ENCODE measurements around the gene SPAG8. TPM values are rescaled to one million over a fixed set of nuclear protein-coding genes. Genes with fewer than 3 reads are reported as not detected.
A peak's percentile ranks its signal among the peaks of the same experiment; 100 is the strongest.

SPAG8 gene
- total and polyA plus RNA-seq, 10 donors: 1.1 to 4.5 (median 2.0) TPM

GRCh38 chr9:35781066-35781465, 31.0 kb downstream of the SPAG8 start:
- WGBS, 5 donors: 75 to 89% (median 79%) methylated on average over 2 of the region's 2 CpGs
- intact Hi-C loops (cut with DNase I; ENCODE audit: low total_unique reads): no loop called here

GRCh38 chr9:35778496-35778895, 33.6 kb downstream of the SPAG8 start:
- H3K4me3 ChIP-seq: no peak overlapping the region
- peaks cover 0 to 10% (median 0%) of the 10 kb centered on the region in 6 donors for H3K36me3 ChIP-seq
- no peaks in the 10 kb centered on the region for H3K27me3 ChIP-seq (replicated peaks in 1 of 7)
- no peak overlapping the region for H3K27ac ChIP-seq
- WGBS, 5 donors: 90 to 94% (median 93%) methylated on average over 3 of the region's 3 CpGs
- no peak for TF ChIP-seq CTCF (IDR thresholded peaks at IDR 0.05 in 8 of 11, conservative IDR thresholded peaks at IDR 0.05 in 3 of 11)
- no peak for TF ChIP-seq POLR2AphosphoS5 (IDR thresholded peaks at IDR 0.05)
- no peak for TF ChIP-seq POLR2A (IDR thresholded peaks at IDR 0.05)
- DNase-seq: no peak
- H3K4me1 ChIP-seq: peaks cover 6 to 18% (median 13%) of the 10 kb centered on the region in 6 donors
- no peaks in the 10 kb centered on the region for H3K9me3 ChIP-seq
- intact Hi-C loops (cut with DNase I; ENCODE audit: low total_unique reads): no loop called here

More at GRCh38 chr9:35781066-35781465, 31.0 kb downstream of the SPAG8 start:
- Histone ChIP-seq H3K27me3 (replicated peaks in 1 of 7) (no peaks in the 10 kb centered on the region), H3K27ac (no peak overlapping the region), H3K4me3 (no peak overlapping the region), H3K36me3 (peaks cover 0 to 17% (median 0%) of the 10 kb centered on the region in 6 donors), H3K4me1 (peaks cover 0 to 4% (median 2%) of the 10 kb centered on the region in 6 donors), H3K9me3 (no peaks in the 10 kb centered on the region)
- TF ChIP-seq POLR2AphosphoS5 (IDR thresholded peaks at IDR 0.05) (no peak), CTCF (IDR thresholded peaks at IDR 0.05 in 8 of 11, conservative IDR thresholded peaks at IDR 0.05 in 3 of 11) (no peak), POLR2A (IDR thresholded peaks at IDR 0.05) (no peak)
- DNase-seq: no peak

- intact Hi-C loops (cut with DNase I; ENCODE audit: low total_unique reads): no loop called here
- no peaks in the 10 kb centered on the region for H3K9me3 ChIP-seq
- H3K4me3 ChIP-seq: no peak overlapping the region
- peak overlapping the region in 4 of 8 donors; percentile 30 to 59 (median 52) for H3K27ac ChIP-seq
- peaks cover 6 to 33% (median 27%) of the 10 kb centered on the region in 6 donors for H3K4me1 ChIP-seq
- TF ChIP-seq POLR2AphosphoS5 (IDR thresholded peaks at IDR 0.05) (no peak), POLR2A (IDR thresholded peaks at IDR 0.05) (no peak), CTCF (IDR thresholded peaks at IDR 0.05 in 8 of 11, conservative IDR thresholded peaks at IDR 0.05 in 3 of 11) (no peak)
- no peak for DNase-seq
- 63 to 77% (median 69%) methylated on average over 4 of the region's 4 CpGs for WGBS, 5 donors
- H3K36me3 ChIP-seq: peaks cover 0 to 11% (median 0%) of the 10 kb centered on the region in 6 donors
- no peaks in the 10 kb centered on the region for H3K27me3 ChIP-seq (replicated peaks in 1 of 7)
Measured at GRCh38 chr9:35776018-35776417, 36.0 kb downstream of the SPAG8 start.

- Histone ChIP-seq H3K27me3 (replicated peaks in 1 of 7) (no peaks in the 10 kb centered on the region), H3K36me3 (peaks cover 0 to 5% (median 0%) of the 10 kb centered on the region in 6 donors), H3K4me1 (peaks cover 9 to 41% (median 34%) of the 10 kb centered on the region in 6 donors), H3K4me3 (no peak overlapping the region), H3K9me3 (no peaks in the 10 kb centered on the region), H3K27ac (peak overlapping the region in 6 of 8 donors; percentile 29 to 59 (median 45))
- 32 to 46% (median 39%) methylated on average over 7 of the region's 7 CpGs for WGBS, 5 donors
- intact Hi-C loops (cut with DNase I; ENCODE audit: low total_unique reads): no loop called here
- DNase-seq: no peak
- no peak for TF ChIP-seq POLR2A (IDR thresholded peaks at IDR 0.05)
- TF ChIP-seq POLR2AphosphoS5 (IDR thresholded peaks at IDR 0.05): peak in 2 of 3 donors; percentile 40 to 49
- TF ChIP-seq CTCF (IDR thresholded peaks at IDR 0.05 in 8 of 11, conservative IDR thresholded peaks at IDR 0.05 in 3 of 11): no peak
Measured at GRCh38 chr9:35774907-35775635, 37.0 kb downstream of the SPAG8 start.

All from spleen (tissue), 11 donors.